GM23248 (cell line): ENCODE data around the gene TFR2. TPM values are rescaled to one million over a fixed set of nuclear protein-coding genes. Genes with fewer than 3 reads are reported as not detected.

ENCODE experiments used
- DNase-seq: peaks from one replicate; pipeline ENCODE4 v3.0.0-alpha.2; 2015
- H2AFZ ChIP-seq: fragments of 200-600 bp; sonication (generic); 2 replicates; pipeline ENCODE4 v1.6.1; 2016; ENCODE audit warnings: antibody characterized with exemption
- H3F3A ChIP-seq: fragments of 200-600 bp; sonication (generic); 2 replicates; pipeline ENCODE4 v1.6.1; 2016; ENCODE audit warnings: mild to moderate bottlenecking, antibody characterized with exemption, mixed run types; ENCODE audit not compliant: insufficient read depth
- H3K27ac ChIP-seq: fragments of 200-600 bp; sonication (generic); 2 replicates; pipeline ENCODE4 v1.5.1; 2016; ENCODE audit warnings: mild to moderate bottlenecking
- H3K27me3 ChIP-seq: fragments of 200-600 bp; sonication (generic); replicated peaks from 2 replicates; pipeline ENCODE4 v1.6.1; 2016; ENCODE audit warnings: mild to moderate bottlenecking; ENCODE audit not compliant: insufficient read depth
- H3K36me3 ChIP-seq: fragments of 200-600 bp; sonication (generic); 2 replicates; pipeline ENCODE4 v1.6.1; 2016; ENCODE audit warnings: low read depth, mild to moderate bottlenecking
- H3K4me1 ChIP-seq: fragments of 200-600 bp; sonication (generic); 2 replicates; pipeline ENCODE4 v1.6.1; 2016; ENCODE audit warnings: mild to moderate bottlenecking; ENCODE audit not compliant: insufficient read depth
- H3K4me2 ChIP-seq: fragments of 200-600 bp; sonication (generic); one replicate; pipeline ENCODE4 v1.6.1; 2016; ENCODE audit warnings: mild to moderate bottlenecking; ENCODE audit not compliant: unreplicated experiment
- H3K4me3 ChIP-seq: fragments of 200-600 bp; sonication (generic); 2 replicates; pipeline ENCODE4 v1.5.1; 2016; ENCODE audit warnings: mild to moderate bottlenecking
- H3K79me2 ChIP-seq: fragments of 200-600 bp; sonication (generic); 2 replicates; pipeline ENCODE4 v1.6.1; 2016; ENCODE audit warnings: mild to moderate bottlenecking; ENCODE audit not compliant: insufficient read depth
- H3K9ac ChIP-seq: fragments of 200-600 bp; sonication (generic); 2 replicates; pipeline ENCODE4 v1.6.1; 2016; ENCODE audit warnings: mild to moderate bottlenecking
- H3K9me2 ChIP-seq: fragments of 200-600 bp; sonication (generic); 2 replicates; pipeline ENCODE4 v1.6.1; 2016; ENCODE audit warnings: mixed run types, mild to moderate bottlenecking, moderate library complexity; ENCODE audit not compliant: insufficient read depth
- H3K9me3 ChIP-seq: fragments of 200-600 bp; sonication (generic); one replicate; pipeline ENCODE4 v1.6.1; 2017; ENCODE audit warnings: low read depth
- H4K20me1 ChIP-seq: fragments of 200-600 bp; sonication (generic); 2 replicates; pipeline ENCODE4 v1.6.0; 2016; ENCODE audit not compliant: insufficient read depth
- EZH2 ChIP-seq: fragments of 200-600 bp; sonication (generic); IDR thresholded peaks from 2 replicates; pipeline ENCODE4 v1.6.1; 2018; ENCODE audit warnings: antibody characterized with exemption, mild to moderate bottlenecking; ENCODE audit not compliant: insufficient read depth, poor library complexity, severe bottlenecking
- EZH2phosphoT487 ChIP-seq: fragments of 200-600 bp; sonication (generic); IDR thresholded peaks from 2 replicates; pipeline ENCODE4 v1.6.1; 2018; ENCODE audit warnings: antibody characterized with exemption, moderate library complexity, mild to moderate bottlenecking, low read depth; ENCODE audit not compliant: insufficient read depth
- WGBS, 2 experiments: methylation state at CpG; one replicate each; pipeline ENCODE4 v1.1.6; 2015 to 2017; ENCODE audit warnings: low lambda C conversion rate in 2 of 2, low coverage in 1 of 2; ENCODE audit errors: missing lambda C conversion rate in 2 of 2; 5-methylcytosine and 5-hydroxymethylcytosine counted together
- in situ Hi-C: fragments of 300-500 bp; cut with MboI; formaldehyde crosslinking; loops from 2 replicates; pipeline ENCODE4 v1.15.0; 2020
- polyA plus RNA-seq: library from polyadenylated mRNA; unstranded; fragments of >200 nt; fragmentation: Nextera tagmentation; extraction: Ambion mirVana; gene quantifications from 2 replicates; pipeline ENCODE4 v1.2.1, GENCODE V29; 2016
- total RNA-seq: library from RNA; depleted of rRNA; stranded (reverse); fragments of >200 nt; shearing (Covaris generic); gene quantifications from 2 replicates; pipeline ENCODE4 v1.2.3, GENCODE V29; 2014

The TFR2 gene
- total and polyA plus RNA-seq, 2 experiments from 2014 or later, result 0.11 to 0.79 TPM

GRCh38 chr7:100626055-100626454 lies 15.3 kb downstream of the TFR2 start:
- 11 to 14% methylated on average over 3 of the region's 3 CpGs for WGBS, 2 experiments
- TF ChIP-seq EZH2, result no peak

GRCh38 chr7:100623951-100624824 lies 17.2 kb downstream of the TFR2 start:
- H3K9me3 ChIP-seq, result no peaks in the 10 kb centered on the region
- in situ Hi-C loops, result no loop called here

More at GRCh38 chr7:100626055-100626454, 15.3 kb downstream of the TFR2 start:
- no peaks in the 10 kb centered on the region for H3K4me1 ChIP-seq
- H3K27me3 ChIP-seq, result no peaks in the 10 kb centered on the region
- no peak overlapping the region; the same call in 1 of the 2 replicates for H3K9ac ChIP-seq
- peak overlapping the region; percentile 73 for H2AFZ ChIP-seq
- no peaks in the 10 kb centered on the region for H3K36me3 ChIP-seq
- no peaks in the 10 kb centered on the region for H3K9me3 ChIP-seq
- H3K27ac ChIP-seq, result no peak overlapping the region
- in situ Hi-C loops, result no loop called here
- H3F3A ChIP-seq, result no peaks in the 10 kb centered on the region
- peak overlapping the region; percentile 62 for H3K4me3 ChIP-seq
- H3K9me2 ChIP-seq, result no peaks in the 10 kb centered on the region
- no peaks in the 10 kb centered on the region for H3K79me2 ChIP-seq
- peak overlapping the region; percentile 59 for H3K4me2 ChIP-seq
- DNase-seq, result no peak
- H4K20me1 ChIP-seq, result no peaks in the 10 kb centered on the region

DNA sequence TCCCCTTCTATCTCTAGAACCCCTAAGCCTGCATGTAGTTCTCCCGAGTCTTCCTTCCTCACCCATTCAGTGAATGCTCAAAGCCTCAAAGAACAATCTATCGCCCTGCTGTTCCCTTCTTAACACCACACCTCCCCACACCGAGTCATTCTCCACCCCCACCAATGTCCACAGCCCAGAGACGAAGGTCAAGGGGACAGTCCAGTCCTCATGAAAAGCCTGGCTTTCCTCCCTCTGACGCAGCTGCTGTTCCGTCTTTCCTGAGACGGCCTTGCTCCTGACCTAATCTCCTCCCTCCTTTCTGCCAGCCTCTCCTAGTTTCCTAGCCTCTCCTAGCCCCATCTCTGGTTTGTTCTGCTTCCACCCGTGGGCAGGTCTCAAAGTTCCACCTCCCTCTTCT lies 19.8 kb downstream of the TFR2 start:
- H3K27ac ChIP-seq, result no peak overlapping the region
- H3K79me2 ChIP-seq, result no peaks in the 10 kb centered on the region
- H3K9ac ChIP-seq, result no peak overlapping the region
- WGBS, 2 experiments, result 71 to 73% methylated on average over 8 of the region's 8 CpGs
- DNase-seq, result no peak
- no peaks in the 10 kb centered on the region for H3K9me2 ChIP-seq
- no peaks in the 10 kb centered on the region for H3K9me3 ChIP-seq
- no peaks in the 10 kb centered on the region for H3K36me3 ChIP-seq
- in situ Hi-C loops, result no loop called here
- H3F3A ChIP-seq, result no peaks in the 10 kb centered on the region
- TF ChIP-seq EZH2phosphoT487 (no peak), EZH2 (no peak)
- H2AFZ ChIP-seq, result no peak overlapping the region
- H4K20me1 ChIP-seq, result no peaks in the 10 kb centered on the region
- no peak overlapping the region for H3K4me2 ChIP-seq
- H3K27me3 ChIP-seq, result no peaks in the 10 kb centered on the region
- H3K4me3 ChIP-seq, result no peak overlapping the region
- no peaks in the 10 kb centered on the region for H3K4me1 ChIP-seq

More at GRCh38 chr7:100623951-100624824, 17.2 kb downstream of the TFR2 start:
- Histone ChIP-seq H3K27ac (no peak overlapping the region), H3K9me2 (no peaks in the 10 kb centered on the region), H3K9ac (no peak overlapping the region), H3F3A (no peaks in the 10 kb centered on the region), H3K36me3 (no peaks in the 10 kb centered on the region), H3K4me2 (no peak overlapping the region), H2AFZ (no peak overlapping the region), H3K27me3 (no peaks in the 10 kb centered on the region), H4K20me1 (no peaks in the 10 kb centered on the region), H3K4me1 (no peaks in the 10 kb centered on the region), H3K79me2 (no peaks in the 10 kb centered on the region), H3K4me3 (no peak overlapping the region)
- no peak for DNase-seq
- TF ChIP-seq EZH2phosphoT487 (no peak), EZH2 (no peak)
- WGBS, 2 experiments, result 60 to 63% methylated on average over 15 of the region's 15 CpGs

GRCh38 chr7:100620804-100621203 lies 20.5 kb downstream of the TFR2 start:
- H3F3A ChIP-seq, result no peaks in the 10 kb centered on the region
- H3K9ac ChIP-seq, result no peak overlapping the region
- H3K27ac ChIP-seq, result no peak overlapping the region
- H3K9me2 ChIP-seq, result no peaks in the 10 kb centered on the region
- in situ Hi-C loops, result no loop called here
- H3K4me3 ChIP-seq, result no peak overlapping the region
- WGBS, 2 experiments, result 91 to 93% methylated on average over 23 of the region's 23 CpGs
- H2AFZ ChIP-seq, result no peak overlapping the region
- DNase-seq, result no peak
- no peaks in the 10 kb centered on the region for H3K4me1 ChIP-seq
- H4K20me1 ChIP-seq, result no peaks in the 10 kb centered on the region
- H3K4me2 ChIP-seq, result no peak overlapping the region
- no peaks in the 10 kb centered on the region for H3K79me2 ChIP-seq
- TF ChIP-seq EZH2, result no peak
- TF ChIP-seq EZH2phosphoT487, result no peak
- no peaks in the 10 kb centered on the region for H3K36me3 ChIP-seq
- H3K27me3 ChIP-seq, result no peaks in the 10 kb centered on the region
- no peaks in the 10 kb centered on the region for H3K9me3 ChIP-seq
